Nephron (organoid): Measurements from ENCODE around the gene SMAD3.
A peak's percentile ranks its signal among the peaks of the same experiment; 100 is the strongest.

Source experiments
- H3K27ac Mint-ChIP-seq, 3 experiments: 2 replicates each; pipeline ENCODE4 v1.8.0; 2020; ENCODE audit warnings: mixed read lengths in 3 of 3, mild to moderate bottlenecking in 2 of 3, moderate library complexity in 1 of 3
- H3K27me3 Mint-ChIP-seq: 2 replicates; pipeline ENCODE4 v1.8.0; 2021; ENCODE audit warnings: low read depth, mild to moderate bottlenecking, moderate library complexity, mixed read lengths
- H3K36me3 Mint-ChIP-seq: 2 replicates; pipeline ENCODE4 v1.8.0; 2020; ENCODE audit warnings: low read depth, mixed read lengths
- H3K4me1 Mint-ChIP-seq: 2 replicates; pipeline ENCODE4 v1.8.0; 2020; ENCODE audit warnings: mixed read lengths
- H3K4me3 Mint-ChIP-seq, 3 experiments: 2 replicates each; pipeline ENCODE4 v1.8.0; 2020; ENCODE audit warnings: mild to moderate bottlenecking in 3 of 3, mixed read lengths in 3 of 3, moderate library complexity in 2 of 3
- H3K9me3 Mint-ChIP-seq: 2 replicates; pipeline ENCODE4 v1.8.0; 2020; ENCODE audit warnings: mixed read lengths
- TF ChIP-seq, protein P1 (sequence below), 3 experiments: fragments of 200-600 bp; sonication (generic); IDR thresholded peaks; one replicate each; pipeline ENCODE4 v1.5.0; 2021; ENCODE audit warnings: antibody characterized with exemption in 3 of 3; ENCODE audit not compliant: unreplicated experiment in 3 of 3

The SMAD3 gene

DNA sequence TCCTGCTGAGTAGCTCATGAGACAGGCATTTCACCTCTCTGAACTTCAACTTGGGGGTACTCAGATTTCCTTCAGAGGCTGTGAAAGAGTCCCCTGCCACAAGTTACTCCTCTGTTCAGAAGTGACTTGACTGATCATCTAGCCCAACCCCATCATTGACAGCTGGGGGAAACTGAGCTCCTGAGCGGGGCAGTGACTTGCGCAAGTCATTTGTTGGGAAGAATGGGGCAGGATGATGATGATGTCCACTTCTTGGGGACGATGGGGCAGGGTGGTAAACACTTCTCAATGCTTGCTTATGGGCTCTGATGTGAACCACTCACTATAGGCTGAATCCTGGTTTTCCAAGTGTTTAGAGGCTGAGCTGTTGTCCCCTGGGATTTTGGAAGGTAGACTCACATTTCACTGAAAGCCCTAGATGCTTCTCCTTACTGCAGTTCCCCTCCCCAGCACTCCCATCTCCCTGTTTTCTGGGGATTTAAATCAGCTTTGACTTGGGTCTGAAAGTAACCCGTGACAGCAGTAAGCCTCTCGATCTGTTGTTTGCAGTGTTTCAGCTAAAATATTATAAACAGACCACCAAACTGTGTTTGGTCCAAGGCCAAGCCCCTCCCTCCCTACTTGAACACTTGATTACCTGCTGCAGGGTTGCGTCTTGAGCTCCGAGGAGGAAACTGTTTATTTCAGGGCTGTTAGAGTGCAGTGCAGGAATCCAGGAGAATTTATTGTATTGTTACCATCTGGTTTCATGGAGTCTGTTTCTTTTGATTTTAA is 25.1 kb downstream of the SMAD3 start:
- Mint-ChIP-seq H3K4me3 (peak overlapping the region in 1 of 3 experiments; percentile 22), H3K9me3 (no peaks in the 10 kb centered on the region), H3K36me3 (peaks cover 9% of the 10 kb centered on the region), H3K27me3 (no peaks in the 10 kb centered on the region), H3K27ac (peak overlapping the region; percentile 70 to 79 (median 73)), H3K4me1 (peaks cover 78% of the 10 kb centered on the region)
- TF ChIP-seq, protein P1, sequence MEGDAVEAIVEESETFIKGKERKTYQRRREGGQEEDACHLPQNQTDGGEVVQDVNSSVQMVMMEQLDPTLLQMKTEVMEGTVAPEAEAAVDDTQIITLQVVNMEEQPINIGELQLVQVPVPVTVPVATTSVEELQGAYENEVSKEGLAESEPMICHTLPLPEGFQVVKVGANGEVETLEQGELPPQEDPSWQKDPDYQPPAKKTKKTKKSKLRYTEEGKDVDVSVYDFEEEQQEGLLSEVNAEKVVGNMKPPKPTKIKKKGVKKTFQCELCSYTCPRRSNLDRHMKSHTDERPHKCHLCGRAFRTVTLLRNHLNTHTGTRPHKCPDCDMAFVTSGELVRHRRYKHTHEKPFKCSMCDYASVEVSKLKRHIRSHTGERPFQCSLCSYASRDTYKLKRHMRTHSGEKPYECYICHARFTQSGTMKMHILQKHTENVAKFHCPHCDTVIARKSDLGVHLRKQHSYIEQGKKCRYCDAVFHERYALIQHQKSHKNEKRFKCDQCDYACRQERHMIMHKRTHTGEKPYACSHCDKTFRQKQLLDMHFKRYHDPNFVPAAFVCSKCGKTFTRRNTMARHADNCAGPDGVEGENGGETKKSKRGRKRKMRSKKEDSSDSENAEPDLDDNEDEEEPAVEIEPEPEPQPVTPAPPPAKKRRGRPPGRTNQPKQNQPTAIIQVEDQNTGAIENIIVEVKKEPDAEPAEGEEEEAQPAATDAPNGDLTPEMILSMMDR (IDR thresholded peaks at IDR 0.05; ENCODE audit: unreplicated experiment in 3 of 3), result no peak

DNA sequence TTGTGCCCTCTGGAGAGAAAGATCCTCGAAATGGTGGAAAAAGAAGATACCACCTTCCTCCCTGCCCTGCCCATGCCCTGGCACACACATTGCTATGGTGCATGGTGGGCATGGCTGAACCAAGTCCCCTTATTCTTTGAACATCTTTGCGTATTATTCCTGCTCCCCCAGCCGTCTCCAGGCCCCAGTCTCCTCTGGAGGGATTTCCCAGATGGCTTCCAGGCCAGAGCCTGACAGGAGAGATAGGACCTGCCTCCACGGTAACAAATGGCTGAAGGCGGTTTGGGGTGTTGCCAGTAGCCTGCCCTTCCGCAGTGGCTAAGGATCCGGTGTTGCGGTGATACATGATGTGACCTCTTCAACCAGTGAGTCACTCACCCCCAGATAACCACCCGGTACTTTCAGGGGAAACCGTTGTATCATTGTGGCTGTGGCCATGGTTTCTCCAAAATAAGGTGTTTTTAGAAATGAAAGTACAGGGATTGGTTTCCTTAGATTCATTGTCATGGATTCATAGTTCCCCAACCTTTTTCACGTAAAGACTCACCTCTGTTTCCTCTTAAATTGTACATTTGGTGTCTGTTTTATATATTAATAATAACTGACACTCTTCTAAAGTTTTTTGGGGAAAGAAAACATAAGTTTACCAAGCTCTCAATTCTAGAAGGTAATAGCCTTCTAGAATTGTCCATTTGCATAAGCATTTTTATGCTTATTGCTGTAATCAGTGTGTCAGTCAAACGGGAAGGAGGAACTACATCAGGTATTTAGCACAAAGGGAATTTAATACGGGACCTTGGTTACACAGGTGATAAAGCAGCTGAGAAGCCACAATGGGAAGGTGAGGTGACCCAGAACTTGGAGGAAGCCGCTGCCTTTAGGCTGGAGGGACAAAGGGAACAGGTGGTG is 25.9 kb downstream of the SMAD3 start:
- no peaks in the 10 kb centered on the region for H3K9me3 Mint-ChIP-seq
- TF ChIP-seq, protein P1 (IDR thresholded peaks at IDR 0.05; ENCODE audit: unreplicated experiment in 3 of 3), result no peak
- peak overlapping the region; percentile 70 to 79 (median 73) for H3K27ac Mint-ChIP-seq
- peaks cover 15% of the 10 kb centered on the region for H3K36me3 Mint-ChIP-seq
- peaks cover 74% of the 10 kb centered on the region for H3K4me1 Mint-ChIP-seq
- H3K27me3 Mint-ChIP-seq, result no peaks in the 10 kb centered on the region
- H3K4me3 Mint-ChIP-seq, result peak overlapping the region in 1 of 3 experiments; percentile 22

DNA sequence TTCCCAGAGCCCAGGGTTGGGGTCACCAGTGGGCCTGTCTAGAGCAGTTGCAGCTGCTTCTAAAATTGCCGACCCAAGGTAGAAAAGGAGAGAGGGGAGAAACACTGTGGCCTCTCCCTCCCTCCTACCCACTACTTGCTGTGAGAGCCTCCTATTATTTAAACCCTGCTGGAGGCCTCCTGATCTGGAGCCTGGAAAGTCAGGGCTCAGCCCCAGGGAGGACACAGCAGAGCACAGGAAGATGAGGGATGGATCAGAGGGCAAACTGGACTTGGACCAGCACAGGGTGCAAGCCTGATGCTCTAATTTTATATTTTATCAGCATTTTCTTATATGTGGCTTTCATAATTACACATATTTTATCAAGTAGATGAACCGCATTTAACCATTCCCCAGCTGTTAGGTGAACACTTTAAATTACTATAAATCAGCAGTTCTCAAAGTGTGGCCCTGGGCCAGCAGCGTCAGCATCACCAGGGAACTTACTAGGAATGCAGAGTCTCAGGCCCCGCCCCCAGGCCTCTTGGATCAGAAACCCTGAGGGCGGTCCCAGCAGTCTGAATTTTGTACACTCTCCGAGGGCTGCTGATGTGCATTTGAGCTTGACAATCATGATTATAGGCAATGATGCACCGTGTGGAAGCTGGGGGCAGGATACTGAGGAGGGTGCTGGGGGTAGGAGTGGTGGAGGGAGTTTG is 26.7 kb downstream of the SMAD3 start:
- Mint-ChIP-seq H3K36me3 (peaks cover 12% of the 10 kb centered on the region), H3K27me3 (no peaks in the 10 kb centered on the region), H3K27ac (peak overlapping the region; percentile 42 to 79 (median 73)), H3K4me3 (no peak overlapping the region), H3K4me1 (peaks cover 68% of the 10 kb centered on the region), H3K9me3 (no peaks in the 10 kb centered on the region)
- TF ChIP-seq, protein P1 (IDR thresholded peaks at IDR 0.05; ENCODE audit: unreplicated experiment in 3 of 3), result no peak

DNA sequence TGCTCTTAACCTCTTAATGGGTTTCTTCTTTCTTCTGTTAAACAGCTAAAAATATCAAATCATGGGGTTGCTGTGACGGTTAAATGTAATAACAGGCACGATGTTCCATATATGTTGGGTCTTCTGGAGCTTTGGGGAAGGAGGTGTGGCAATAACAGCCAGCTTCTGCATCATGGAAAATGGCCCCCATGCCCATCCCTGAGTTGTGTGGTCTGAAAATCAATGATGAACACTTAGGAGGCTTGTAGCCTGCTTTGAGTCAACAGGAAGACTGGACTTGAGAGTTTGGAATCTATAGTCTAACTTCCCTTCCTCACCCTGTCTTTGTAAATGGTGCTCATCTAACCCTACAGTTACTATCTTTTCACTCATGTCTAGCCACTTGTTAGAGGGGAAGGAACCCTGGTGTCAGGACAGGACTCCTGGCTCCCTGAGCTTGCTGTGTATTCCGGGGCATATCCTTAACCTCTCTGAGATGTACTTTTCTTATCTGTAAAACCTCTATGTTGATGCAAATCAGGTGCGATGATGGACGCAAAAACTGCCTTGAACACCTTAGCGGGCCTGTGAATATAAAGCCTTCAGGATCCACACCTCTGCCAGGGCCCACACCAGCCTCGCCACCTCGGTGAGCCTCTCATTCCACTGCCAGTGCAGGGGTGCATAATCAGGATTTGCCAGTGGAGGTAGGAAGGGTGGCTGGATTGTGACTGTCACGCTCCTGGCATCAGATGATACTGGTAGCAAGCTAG is 27.5 kb downstream of the SMAD3 start:
- Mint-ChIP-seq H3K4me3 (no peak overlapping the region), H3K27ac (peak overlapping the region; percentile 42 to 79 (median 73)), H3K27me3 (no peaks in the 10 kb centered on the region), H3K9me3 (no peaks in the 10 kb centered on the region), H3K4me1 (peaks cover 68% of the 10 kb centered on the region), H3K36me3 (peaks cover 15% of the 10 kb centered on the region)
- TF ChIP-seq, protein P1 (IDR thresholded peaks at IDR 0.05; ENCODE audit: unreplicated experiment in 3 of 3), result no peak

DNA sequence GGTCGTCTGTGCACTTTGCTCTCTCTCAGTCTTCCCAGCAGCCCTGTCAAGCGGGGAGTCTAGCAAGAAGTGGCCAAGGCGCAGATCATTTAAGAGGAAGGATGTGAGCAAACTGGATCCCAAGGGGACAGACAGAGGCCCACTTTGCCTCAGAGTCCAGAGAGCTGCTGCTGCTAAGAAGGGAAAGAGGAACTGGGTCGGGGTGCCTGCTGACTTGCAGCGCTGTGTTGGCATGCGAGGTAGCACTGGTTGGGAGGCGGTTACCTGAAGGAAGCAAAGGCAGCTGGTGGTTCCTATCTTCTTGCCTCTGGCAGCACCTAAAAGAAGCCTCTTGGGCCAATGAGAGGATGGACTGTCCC is 28.1 kb downstream of the SMAD3 start:
- TF ChIP-seq, protein P1 (IDR thresholded peaks at IDR 0.05; ENCODE audit: unreplicated experiment in 3 of 3), result no peak
- Mint-ChIP-seq H3K4me3 (no peak overlapping the region), H3K27ac (peak overlapping the region in 2 of 3 experiments; percentile 73 to 79), H3K27me3 (no peaks in the 10 kb centered on the region), H3K4me1 (peaks cover 68% of the 10 kb centered on the region), H3K36me3 (peaks cover 15% of the 10 kb centered on the region), H3K9me3 (no peaks in the 10 kb centered on the region)
